NT2/D1 (cell line): ENCODE data around the gene MARCHF3.

ENCODE experiments used
- SUZ12 ChIP-seq: IDR thresholded peaks from 2 replicates; pipeline ENCODE4 v1.6.1; 2011; ENCODE audit not compliant: insufficient read length, insufficient read depth; ENCODE audit errors: extremely low read depth
- YY1 ChIP-seq: IDR thresholded peaks from 2 replicates; pipeline ENCODE4 v1.6.1; 2011; ENCODE audit not compliant: insufficient read length, insufficient read depth
- ZNF274 ChIP-seq: IDR thresholded peaks from 2 replicates; pipeline ENCODE4 v1.6.1; 2011; ENCODE audit warnings: mild to moderate bottlenecking, low read depth, low read length

GRCh38 chr5:127001621-127002296 lies 28.6 kb downstream of the MARCHF3 start:
- TF ChIP-seq YY1 (no peak), ZNF274 (no peak), SUZ12 (no peak)
